Mesendoderm (in vitro differentiated cells): ENCODE results near the gene DPYSL4.

ENCODE experiments used
- DNase-seq: peaks from one replicate; pipeline ENCODE4 v3.0.0; 2013
- H2AK5ac ChIP-seq: 2 replicates; pipeline ENCODE4 v1.6.1; 2013; ENCODE audit warnings: low read length, inconsistent platforms
- H2BK120ac ChIP-seq: 2 replicates; pipeline ENCODE4 v1.6.1; 2013; ENCODE audit warnings: low read depth, mild to moderate bottlenecking, low read length, moderate library complexity, mixed read lengths
- H2BK15ac ChIP-seq: replicated peaks from 2 replicates; pipeline ENCODE4 v1.6.1; 2013; ENCODE audit warnings: low read depth, mild to moderate bottlenecking, moderate library complexity
- H2BK5ac ChIP-seq: 2 replicates; pipeline ENCODE4 v1.6.1; 2013; ENCODE audit warnings: low read length, inconsistent platforms
- H3K18ac ChIP-seq: 2 replicates; pipeline ENCODE4 v1.6.1; 2013; ENCODE audit warnings: mild to moderate bottlenecking, low read length, mixed read lengths
- H3K23ac ChIP-seq: one replicate; pipeline ENCODE4 v1.6.1; 2013; ENCODE audit warnings: low read length
- H3K27ac ChIP-seq: 2 replicates; pipeline ENCODE4 v1.5.1; 2013; ENCODE audit warnings: low read depth, mild to moderate bottlenecking, inconsistent platforms, low read length, moderate library complexity
- H3K27me3 ChIP-seq: 2 replicates; pipeline ENCODE4 v1.6.1; 2013; ENCODE audit warnings: low read length, control low read depth, mild to moderate bottlenecking, inconsistent platforms; ENCODE audit not compliant: insufficient read depth, poor library complexity
- H3K36me3 ChIP-seq: 2 replicates; pipeline ENCODE4 v1.6.1; 2013; ENCODE audit warnings: low read length, inconsistent platforms; ENCODE audit not compliant: control insufficient read depth, insufficient read depth
- H3K4ac ChIP-seq: one replicate; pipeline ENCODE4 v1.6.1; 2013; ENCODE audit warnings: low read depth, mild to moderate bottlenecking, low read length, moderate library complexity
- H3K4me1 ChIP-seq: 2 replicates; pipeline ENCODE4 v1.6.1; 2013; ENCODE audit warnings: low read depth, low read length, inconsistent platforms; ENCODE audit not compliant: control insufficient read depth
- H3K4me2 ChIP-seq: 2 replicates; pipeline ENCODE4 v1.6.1; 2013; ENCODE audit warnings: low read length
- H3K4me3 ChIP-seq: 2 replicates; pipeline ENCODE4 v1.5.1; 2013; ENCODE audit warnings: mild to moderate bottlenecking, low read length
- H3K56ac ChIP-seq: one replicate; pipeline ENCODE4 v1.6.1; 2013; ENCODE audit warnings: low read length
- H3K79me1 ChIP-seq: 2 replicates; pipeline ENCODE4 v1.6.1; 2013; ENCODE audit warnings: low read length, inconsistent platforms
- H3K79me2 ChIP-seq: 2 replicates; pipeline ENCODE4 v1.6.1; 2013; ENCODE audit warnings: mild to moderate bottlenecking, low read length; ENCODE audit not compliant: control insufficient read depth, insufficient read depth
- H3K9ac ChIP-seq: 2 replicates; pipeline ENCODE4 v1.6.1; 2013; ENCODE audit warnings: low read length, inconsistent platforms
- H4K5ac ChIP-seq: one replicate; pipeline ENCODE4 v1.6.1; 2013; ENCODE audit warnings: low read length
- H4K8ac ChIP-seq: one replicate; pipeline ENCODE4 v1.6.1; 2013; ENCODE audit warnings: low read depth, mild to moderate bottlenecking, control low read depth, low read length, moderate library complexity
- WGBS: extraction: QIAGEN DNeasy Blood & Tissue Kit; methylation state at CpG from one replicate; pipeline ENCODE4 v1.1.7; 2013; ENCODE audit warnings: low lambda C conversion rate, missing lambda C conversion rate; ENCODE audit not compliant: insufficient coverage; ENCODE audit errors: extremely low coverage; 5-methylcytosine and 5-hydroxymethylcytosine counted together

Gene DPYSL4

GRCh38 chr10:132196178-132197113 lies 9.7 kb downstream of the DPYSL4 start:
- no peak for DNase-seq
- no peak overlapping the region for H3K4ac ChIP-seq
- no peak overlapping the region for H2BK5ac ChIP-seq
- no peak overlapping the region for H3K4me2 ChIP-seq
- no peak overlapping the region for H2BK120ac ChIP-seq
- no peak overlapping the region for H3K56ac ChIP-seq
- no peaks in the 10 kb centered on the region for H3K79me1 ChIP-seq
- no peak overlapping the region for H4K8ac ChIP-seq
- H3K18ac ChIP-seq, result no peak overlapping the region
- H2AK5ac ChIP-seq, result no peak overlapping the region
- H2BK15ac ChIP-seq, result no peak overlapping the region
- no peaks in the 10 kb centered on the region for H3K4me1 ChIP-seq
- H3K79me2 ChIP-seq, result no peaks in the 10 kb centered on the region
- H4K5ac ChIP-seq, result no peak overlapping the region
- no peak overlapping the region for H3K27ac ChIP-seq
- H3K36me3 ChIP-seq, result no peaks in the 10 kb centered on the region
- no peak overlapping the region for H3K23ac ChIP-seq
- no peaks in the 10 kb centered on the region for H3K27me3 ChIP-seq
- WGBS, result no CpG with 5 or more reads among the region's 30 CpGs
- H3K4me3 ChIP-seq, result no peak overlapping the region
- H3K9ac ChIP-seq, result no peak overlapping the region

GRCh38 chr10:132197271-132198067 lies 10.7 kb downstream of the DPYSL4 start:
- Histone ChIP-seq H3K79me1 (no peaks in the 10 kb centered on the region), H3K4me1 (no peaks in the 10 kb centered on the region), H3K56ac (no peak overlapping the region), H2BK15ac (no peak overlapping the region), H3K4me3 (no peak overlapping the region), H3K27ac (no peak overlapping the region), H2BK5ac (no peak overlapping the region), H3K18ac (no peak overlapping the region), H3K79me2 (no peaks in the 10 kb centered on the region), H3K4me2 (no peak overlapping the region), H4K5ac (no peak overlapping the region), H4K8ac (no peak overlapping the region), H3K4ac (no peak overlapping the region), H2BK120ac (no peak overlapping the region), H3K27me3 (no peaks in the 10 kb centered on the region), H2AK5ac (no peak overlapping the region), H3K23ac (no peak overlapping the region), H3K9ac (no peak overlapping the region), H3K36me3 (no peaks in the 10 kb centered on the region)
- WGBS, result no CpG with 5 or more reads among the region's 25 CpGs
- no peak for DNase-seq

GRCh38 chr10:132198068-132198370 lies 11.3 kb downstream of the DPYSL4 start:
- Histone ChIP-seq H2BK15ac (no peak overlapping the region), H3K56ac (no peak overlapping the region), H2AK5ac (no peak overlapping the region), H3K27ac (no peak overlapping the region), H3K79me2 (no peaks in the 10 kb centered on the region), H4K5ac (no peak overlapping the region), H3K4me1 (no peaks in the 10 kb centered on the region), H3K4me3 (no peak overlapping the region), H3K36me3 (no peaks in the 10 kb centered on the region), H3K18ac (no peak overlapping the region), H3K79me1 (no peaks in the 10 kb centered on the region), H3K9ac (no peak overlapping the region), H3K4me2 (no peak overlapping the region), H3K23ac (no peak overlapping the region), H2BK120ac (no peak overlapping the region), H3K4ac (no peak overlapping the region), H2BK5ac (no peak overlapping the region), H3K27me3 (no peaks in the 10 kb centered on the region), H4K8ac (no peak overlapping the region)
- WGBS, result no CpG with 5 or more reads among the region's 3 CpGs
- DNase-seq, result no peak

GRCh38 chr10:132198381-132199181 lies 11.8 kb downstream of the DPYSL4 start:
- Histone ChIP-seq H3K4ac (no peak overlapping the region), H2AK5ac (no peak overlapping the region), H3K4me3 (no peak overlapping the region), H4K5ac (no peak overlapping the region), H3K23ac (no peak overlapping the region), H3K4me2 (no peak overlapping the region), H4K8ac (no peak overlapping the region), H3K56ac (no peak overlapping the region), H3K79me2 (no peaks in the 10 kb centered on the region), H2BK120ac (no peak overlapping the region), H3K4me1 (no peaks in the 10 kb centered on the region), H3K27ac (no peak overlapping the region), H3K36me3 (no peaks in the 10 kb centered on the region), H3K9ac (no peak overlapping the region), H3K18ac (no peak overlapping the region), H3K27me3 (no peaks in the 10 kb centered on the region), H2BK15ac (no peak overlapping the region), H2BK5ac (no peak overlapping the region), H3K79me1 (no peaks in the 10 kb centered on the region)
- WGBS, result no CpG with 5 or more reads among the region's 35 CpGs
- DNase-seq, result no peak

- Histone ChIP-seq H3K36me3 (no peaks in the 10 kb centered on the region), H4K8ac (no peak overlapping the region), H3K23ac (no peak overlapping the region), H3K27me3 (no peaks in the 10 kb centered on the region), H2AK5ac (no peak overlapping the region), H3K27ac (no peak overlapping the region), H3K18ac (no peak overlapping the region), H3K9ac (no peak overlapping the region), H3K56ac (no peak overlapping the region), H2BK15ac (no peak overlapping the region), H3K79me2 (no peaks in the 10 kb centered on the region), H3K4me3 (no peak overlapping the region), H4K5ac (no peak overlapping the region), H3K4me2 (no peak overlapping the region), H3K4me1 (no peaks in the 10 kb centered on the region), H2BK5ac (no peak overlapping the region), H3K79me1 (no peaks in the 10 kb centered on the region), H3K4ac (no peak overlapping the region), H2BK120ac (no peak overlapping the region)
- DNase-seq, result no peak
- no CpG with 5 or more reads among the region's 11 CpGs for WGBS
These were observed 12.6 kb downstream of the DPYSL4 start for GRCh38 chr10:132199268-132199853.
